GM19395 (cell line): ENCODE results near the gene MTOR.
A peak's percentile ranks its signal among the peaks of the same experiment; 100 is the strongest.
"Not testable (repeated sequence)": the region's sequence is repeated elsewhere in the genome, so short reads cannot be mapped to it uniquely, and the experiment has no call there.

Experiments used
- ATAC-seq: cut with Tn5 transposase; IDR thresholded peaks from one replicate; pipeline ENCODE4 v1.9.1; 2021; ENCODE audit warnings: mild to moderate bottlenecking, moderate library complexity; ENCODE audit not compliant: unreplicated experiment

Gene MTOR

GRCh38 chr1:11280719-11281376 lies 18.5 kb upstream of the MTOR start:
- no peak for ATAC-seq

- no peak for ATAC-seq
Observed at GRCh38 chr1:11279630-11280029, 17.3 kb upstream of the MTOR start.

- no peak for ATAC-seq
Observed at GRCh38 chr1:11279152-11279551, 16.8 kb upstream of the MTOR start.

- peak; percentile 45 for ATAC-seq
Observed at GRCh38 chr1:11273595-11274234, 11.4 kb upstream of the MTOR start.

- peak; percentile 83 for ATAC-seq
Observed at GRCh38 chr1:11272832-11273594, 10.7 kb upstream of the MTOR start, which contains the start of gene UBIAD1. Gene UBIAD1 (plus strand): TSS chr1:11273198. CDS start chr1:11273532, 334 bp downstream.

- no peak for ATAC-seq
Observed at GRCh38 chr1:11272544-11272831, 10.1 kb upstream of the MTOR start.

DNA sequence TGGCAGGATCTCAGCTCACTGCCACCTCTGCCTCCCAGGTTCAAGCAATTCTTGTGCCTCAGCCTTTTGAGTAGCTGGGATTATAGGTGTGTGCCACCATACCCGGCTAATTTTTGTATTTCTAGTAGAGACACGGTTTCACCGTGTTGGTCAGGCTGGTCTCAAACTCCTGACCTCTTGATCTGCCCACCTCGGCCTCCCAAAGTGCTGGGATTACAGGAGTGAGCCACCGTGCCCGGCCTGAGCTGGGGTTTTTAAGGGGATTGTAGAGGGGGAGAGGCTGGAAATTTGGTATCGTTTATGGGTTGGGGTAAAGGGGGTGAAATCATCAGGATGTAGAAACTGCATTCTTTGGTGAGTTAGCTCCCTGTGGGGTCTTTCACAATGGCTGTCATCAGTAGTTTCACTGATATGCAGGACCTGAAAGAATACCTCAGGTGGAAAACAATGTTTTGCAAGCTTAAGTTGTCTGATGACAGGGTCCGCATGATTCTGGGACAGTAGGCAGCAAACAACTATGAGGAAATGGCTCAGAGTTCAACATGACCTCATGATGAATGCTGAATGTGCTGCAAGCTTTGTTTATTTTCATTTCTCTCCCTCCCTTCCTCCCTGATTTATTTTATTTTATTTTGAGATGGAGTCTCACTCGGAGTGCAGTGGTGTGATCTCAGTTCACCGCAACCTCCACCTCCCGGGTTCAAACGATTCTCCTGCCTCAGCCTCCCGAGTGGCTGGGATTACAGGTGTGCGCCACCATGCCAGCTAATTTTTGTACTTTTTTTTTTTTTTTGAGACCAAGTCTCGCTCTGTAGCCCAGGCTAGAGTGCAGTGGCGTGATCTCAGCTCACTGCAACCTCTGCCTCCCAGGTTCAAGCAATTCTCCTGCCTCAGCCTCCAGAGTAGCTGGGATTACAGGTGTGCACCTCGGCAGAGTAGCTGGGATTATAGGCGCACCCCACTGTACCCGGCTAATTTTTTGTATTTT lies 5.3 kb upstream of the MTOR start:
- ATAC-seq = not testable (repeated sequence)

GRCh38 chr1:11266268-11267074 lies 4.1 kb upstream of the MTOR start:
- no peak for ATAC-seq

GRCh38 chr1:11256299-11256698 lies 6.1 kb downstream of the MTOR start:
- ATAC-seq = no peak

- ATAC-seq = no peak
Observed at GRCh38 chr1:11253226-11253625, 9.1 kb downstream of the MTOR start.

DNA sequence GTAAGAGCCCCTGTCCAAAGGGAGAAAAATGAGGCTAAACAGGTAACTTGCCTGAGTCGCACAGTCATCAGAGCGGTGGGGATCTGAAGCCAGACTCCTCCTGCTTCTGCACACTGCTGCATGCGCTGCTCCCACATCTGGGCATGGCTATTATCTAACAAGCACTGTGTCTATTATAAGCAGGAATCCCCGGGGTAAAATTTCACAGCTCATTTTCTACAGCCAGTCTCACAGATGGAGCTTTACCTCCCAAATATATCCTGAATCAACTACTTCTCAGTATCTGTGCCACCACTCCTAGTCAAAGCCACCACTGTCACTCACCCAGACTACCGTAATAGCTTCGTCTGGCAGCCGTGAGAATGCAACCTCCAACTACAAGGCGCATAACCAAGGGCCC lies 9.8 kb downstream of the MTOR start:
- no peak for ATAC-seq

GRCh38 chr1:11248169-11248568 lies 14.2 kb downstream of the MTOR start:
- ATAC-seq = no peak

DNA sequence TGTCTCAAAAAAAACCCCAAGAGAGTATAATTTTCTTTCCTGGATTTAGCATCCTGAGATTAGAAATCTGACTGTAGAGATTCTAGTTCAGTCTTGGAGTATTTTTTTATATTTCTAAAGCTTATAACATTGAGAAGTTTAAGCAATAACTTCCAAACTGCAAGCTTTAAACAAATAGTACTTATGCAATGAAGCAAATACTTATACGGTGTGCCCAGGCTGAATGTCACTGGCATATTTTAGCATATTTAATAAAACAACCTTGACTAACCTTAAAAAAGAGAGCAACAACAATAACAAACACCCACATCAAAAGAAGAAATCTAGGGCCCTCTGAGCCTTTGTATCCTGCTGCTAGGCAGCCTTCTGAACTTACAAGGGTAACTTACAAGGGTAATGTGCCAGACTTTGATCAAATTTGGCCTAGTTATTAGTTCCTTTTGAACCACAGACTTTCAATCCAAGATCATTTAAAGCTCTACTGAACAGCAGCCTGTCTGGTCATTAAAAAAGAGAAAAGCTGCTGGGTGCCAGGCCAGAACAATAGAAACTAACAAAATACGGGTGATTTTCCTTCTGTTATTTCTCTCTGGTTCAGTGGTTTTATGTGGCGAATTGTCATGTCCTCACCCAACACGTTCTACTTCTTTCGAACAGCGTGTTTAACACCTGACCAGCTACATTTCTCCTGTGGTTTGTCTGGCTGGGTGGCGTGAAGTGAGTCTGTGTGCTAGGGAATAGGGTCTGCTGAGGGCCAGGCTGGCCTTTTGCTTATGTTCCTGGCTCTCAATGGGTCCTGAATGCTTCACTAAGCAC lies 16.2 kb downstream of the MTOR start:
- no peak for ATAC-seq

- no peak for ATAC-seq
Observed at GRCh38 chr1:11245248-11245647, 17.1 kb downstream of the MTOR start.

DNA sequence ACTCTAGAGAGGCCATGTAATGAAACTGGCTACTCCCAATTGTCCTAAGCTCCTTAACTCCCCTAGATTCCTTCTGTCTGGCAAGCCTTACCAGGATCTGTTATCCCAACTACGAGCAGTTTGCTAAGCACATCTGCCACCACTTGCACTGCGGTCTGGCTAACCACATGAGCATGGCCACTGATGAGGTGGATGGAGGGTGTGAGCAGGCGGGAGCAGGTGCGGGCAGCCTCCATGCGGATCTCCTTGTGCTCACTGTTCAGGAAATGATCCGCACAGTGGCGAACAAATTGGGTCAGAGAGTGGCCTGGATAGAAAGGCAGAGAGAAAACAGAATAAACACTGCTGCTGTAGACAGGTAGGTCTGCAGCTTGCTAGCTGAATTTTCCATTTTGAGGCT lies 24.0 kb downstream of the MTOR start:
- ATAC-seq = no peak

- ATAC-seq = no peak
Observed at GRCh38 chr1:11237356-11237755, 25.0 kb downstream of the MTOR start.

DNA sequence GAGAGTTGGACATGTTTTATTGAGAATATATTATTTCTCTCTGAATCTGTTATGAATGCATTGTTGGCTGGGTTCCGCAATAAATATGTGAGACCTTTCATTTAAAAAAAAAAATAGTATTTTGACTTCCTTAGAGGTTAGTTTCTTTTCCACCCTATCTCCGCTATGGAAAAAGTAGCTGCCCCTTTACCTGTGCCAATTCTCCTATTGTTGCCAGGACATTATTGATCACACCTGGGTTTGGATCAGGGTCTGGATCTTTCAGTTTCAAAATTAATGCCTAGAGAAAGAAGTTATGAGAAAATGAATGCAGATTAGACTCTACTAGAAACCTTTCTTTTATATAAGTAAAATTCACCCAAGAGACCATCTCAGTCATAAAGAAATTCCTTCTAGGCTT lies 29.1 kb downstream of the MTOR start:
- no peak for ATAC-seq

GRCh38 chr1:11229203-11229602 lies 33.1 kb downstream of the MTOR start:
- no peak for ATAC-seq
